Measurements from ENCODE around the gene NUP153. TPM values are rescaled to one million over a fixed set of nuclear protein-coding genes. Genes with fewer than 3 reads are reported as not detected.

The NUP153 gene
- polyA plus RNA-seq, 1 of the 3 experiments (the other 2 are of a cell fraction) = 10.5 TPM

- TF ChIP-seq RXRA (IDR thresholded peaks at IDR 0.05; ENCODE audit: borderline replicate concordance, low read depth) (no peak), CHD2 (IDR thresholded peaks at IDR 0.05; ENCODE audit: low read length, partially characterized antibody) (peak; percentile 96), USF1 (IDR thresholded peaks at IDR 0.05; ENCODE audit: borderline replicate concordance, low read depth) (peak; percentile 35; the same call in 1 of the 2 replicates), RCOR1 (IDR thresholded peaks at IDR 0.05; ENCODE audit: low read length) (peak; percentile 61; the same call in 1 of the 2 replicates), EZH2phosphoT487 (IDR thresholded peaks at IDR 0.05; ENCODE audit: borderline replicate concordance, low read depth) (no peak), FOXJ3 (CRISPR knock-in tag; IDR thresholded peaks at IDR 0.05) (no peak), NFIC (IDR thresholded peaks at IDR 0.05; ENCODE audit: borderline replicate concordance) (peak; percentile 88), EP300 (IDR thresholded peaks at IDR 0.05; ENCODE audit: borderline replicate concordance in 1 of 2, low read depth in 1 of 2, low read length in 1 of 2) (no peak)
- TF ChIP-seq, protein P1, sequence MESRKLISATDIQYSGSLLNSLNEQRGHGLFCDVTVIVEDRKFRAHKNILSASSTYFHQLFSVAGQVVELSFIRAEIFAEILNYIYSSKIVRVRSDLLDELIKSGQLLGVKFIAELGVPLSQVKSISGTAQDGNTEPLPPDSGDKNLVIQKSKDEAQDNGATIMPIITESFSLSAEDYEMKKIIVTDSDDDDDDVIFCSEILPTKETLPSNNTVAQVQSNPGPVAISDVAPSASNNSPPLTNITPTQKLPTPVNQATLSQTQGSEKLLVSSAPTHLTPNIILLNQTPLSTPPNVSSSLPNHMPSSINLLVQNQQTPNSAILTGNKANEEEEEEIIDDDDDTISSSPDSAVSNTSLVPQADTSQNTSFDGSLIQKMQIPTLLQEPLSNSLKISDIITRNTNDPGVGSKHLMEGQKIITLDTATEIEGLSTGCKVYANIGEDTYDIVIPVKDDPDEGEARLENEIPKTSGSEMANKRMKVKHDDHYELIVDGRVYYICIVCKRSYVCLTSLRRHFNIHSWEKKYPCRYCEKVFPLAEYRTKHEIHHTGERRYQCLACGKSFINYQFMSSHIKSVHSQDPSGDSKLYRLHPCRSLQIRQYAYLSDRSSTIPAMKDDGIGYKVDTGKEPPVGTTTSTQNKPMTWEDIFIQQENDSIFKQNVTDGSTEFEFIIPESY (IDR thresholded peaks at IDR 0.05; ENCODE audit: borderline replicate concordance, low read depth) = peak; percentile 78; the same call in 1 of the 2 replicates
These were observed at the start of gene NUP153 (continued) for GRCh38 chr6:17706580-17707370.

- Histone ChIP-seq H3K27me3 (ENCODE audit: insufficient read depth) (no peaks in the 10 kb centered on the region), H3K4me2 (no peak overlapping the region), H3K4me3 (ENCODE audit: low read depth in 2 of 2, low read length in 1 of 2) (no peak overlapping the region), H3K27ac (ENCODE audit: low read depth in 2 of 2, low read length in 1 of 2) (no peak overlapping the region), H3K9ac (no peak overlapping the region), H2AFZ (ENCODE audit: low read depth) (no peak overlapping the region), H3K4me1 (ENCODE audit: control insufficient read depth in 1 of 2, insufficient read depth in 2 of 2, low read depth in 1 of 2, low read length in 1 of 2) (no peaks in the 10 kb centered on the region), H4K20me1 (ENCODE audit: insufficient read depth) (no peaks in the 10 kb centered on the region), H3K79me2 (ENCODE audit: insufficient read depth) (no peaks in the 10 kb centered on the region), H3K36me3 (replicated peaks in 1 of 2; ENCODE audit: control insufficient read depth in 1 of 2, insufficient read depth in 2 of 2, low read length in 1 of 2) (no peaks in the 10 kb centered on the region), H3K9me2 (no peaks in the 10 kb centered on the region), H3F3A (replicated peaks; ENCODE audit: insufficient read depth) (peaks cover 6% of the 10 kb centered on the region), H3K9me3 (no peaks in the 10 kb centered on the region)
- DNase-seq = no peak
- no peak for TF ChIP-seq CHD2 (IDR thresholded peaks at IDR 0.05; ENCODE audit: low read length, partially characterized antibody)
- no peak for TF ChIP-seq USF2 (IDR thresholded peaks at IDR 0.05; ENCODE audit: borderline replicate concordance, low read depth, low read length)
- TF ChIP-seq, protein P2, sequence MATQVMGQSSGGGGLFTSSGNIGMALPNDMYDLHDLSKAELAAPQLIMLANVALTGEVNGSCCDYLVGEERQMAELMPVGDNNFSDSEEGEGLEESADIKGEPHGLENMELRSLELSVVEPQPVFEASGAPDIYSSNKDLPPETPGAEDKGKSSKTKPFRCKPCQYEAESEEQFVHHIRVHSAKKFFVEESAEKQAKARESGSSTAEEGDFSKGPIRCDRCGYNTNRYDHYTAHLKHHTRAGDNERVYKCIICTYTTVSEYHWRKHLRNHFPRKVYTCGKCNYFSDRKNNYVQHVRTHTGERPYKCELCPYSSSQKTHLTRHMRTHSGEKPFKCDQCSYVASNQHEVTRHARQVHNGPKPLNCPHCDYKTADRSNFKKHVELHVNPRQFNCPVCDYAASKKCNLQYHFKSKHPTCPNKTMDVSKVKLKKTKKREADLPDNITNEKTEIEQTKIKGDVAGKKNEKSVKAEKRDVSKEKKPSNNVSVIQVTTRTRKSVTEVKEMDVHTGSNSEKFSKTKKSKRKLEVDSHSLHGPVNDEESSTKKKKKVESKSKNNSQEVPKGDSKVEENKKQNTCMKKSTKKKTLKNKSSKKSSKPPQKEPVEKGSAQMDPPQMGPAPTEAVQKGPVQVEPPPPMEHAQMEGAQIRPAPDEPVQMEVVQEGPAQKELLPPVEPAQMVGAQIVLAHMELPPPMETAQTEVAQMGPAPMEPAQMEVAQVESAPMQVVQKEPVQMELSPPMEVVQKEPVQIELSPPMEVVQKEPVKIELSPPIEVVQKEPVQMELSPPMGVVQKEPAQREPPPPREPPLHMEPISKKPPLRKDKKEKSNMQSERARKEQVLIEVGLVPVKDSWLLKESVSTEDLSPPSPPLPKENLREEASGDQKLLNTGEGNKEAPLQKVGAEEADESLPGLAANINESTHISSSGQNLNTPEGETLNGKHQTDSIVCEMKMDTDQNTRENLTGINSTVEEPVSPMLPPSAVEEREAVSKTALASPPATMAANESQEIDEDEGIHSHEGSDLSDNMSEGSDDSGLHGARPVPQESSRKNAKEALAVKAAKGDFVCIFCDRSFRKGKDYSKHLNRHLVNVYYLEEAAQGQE (IDR thresholded peaks at IDR 0.05; ENCODE audit: low read depth, low read length) = no peak
- TF ChIP-seq TEAD4 (IDR thresholded peaks at IDR 0.05; ENCODE audit: borderline replicate concordance, insufficient read depth) = no peak
- TF ChIP-seq, protein P3, sequence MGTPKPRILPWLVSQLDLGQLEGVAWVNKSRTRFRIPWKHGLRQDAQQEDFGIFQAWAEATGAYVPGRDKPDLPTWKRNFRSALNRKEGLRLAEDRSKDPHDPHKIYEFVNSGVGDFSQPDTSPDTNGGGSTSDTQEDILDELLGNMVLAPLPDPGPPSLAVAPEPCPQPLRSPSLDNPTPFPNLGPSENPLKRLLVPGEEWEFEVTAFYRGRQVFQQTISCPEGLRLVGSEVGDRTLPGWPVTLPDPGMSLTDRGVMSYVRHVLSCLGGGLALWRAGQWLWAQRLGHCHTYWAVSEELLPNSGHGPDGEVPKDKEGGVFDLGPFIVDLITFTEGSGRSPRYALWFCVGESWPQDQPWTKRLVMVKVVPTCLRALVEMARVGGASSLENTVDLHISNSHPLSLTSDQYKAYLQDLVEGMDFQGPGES (IDR thresholded peaks at IDR 0.05; ENCODE audit: low read depth, low read length) = no peak
- no peak for TF ChIP-seq NFIC (IDR thresholded peaks at IDR 0.05; ENCODE audit: borderline replicate concordance)
- TF ChIP-seq MEF2A (IDR thresholded peaks at IDR 0.05; ENCODE audit: borderline replicate concordance, low read depth) = no peak
- TF ChIP-seq RFX5 (IDR thresholded peaks at IDR 0.05; ENCODE audit: low read length) = no peak
- no peak for TF ChIP-seq RAD21 (IDR thresholded peaks at IDR 0.05; ENCODE audit: low read length)
- TF ChIP-seq NRF1 (IDR thresholded peaks at IDR 0.05; ENCODE audit: low read depth, low read length) = no peak
- no peak for TF ChIP-seq FOXJ3 (CRISPR knock-in tag; IDR thresholded peaks at IDR 0.05)
- TF ChIP-seq EZH2phosphoT487 (IDR thresholded peaks at IDR 0.05; ENCODE audit: borderline replicate concordance, low read depth) = no peak
- no peak for TF ChIP-seq MAX (IDR thresholded peaks at IDR 0.05; ENCODE audit: low read depth)
- TF ChIP-seq YY1 (IDR thresholded peaks at IDR 0.05; ENCODE audit: low read depth) = no peak
- no peak for TF ChIP-seq ELF1 (IDR thresholded peaks at IDR 0.05)
- no peak for TF ChIP-seq MXI1 (IDR thresholded peaks at IDR 0.05; ENCODE audit: low read depth, low read length)
- TF ChIP-seq RXRA (IDR thresholded peaks at IDR 0.05; ENCODE audit: borderline replicate concordance, low read depth) = no peak
- POLR2A ChIA-PET = no interaction called here
- 92% methylated on average over 3 of the region's 3 CpGs for WGBS (ENCODE audit: low lambda C conversion rate)
- CTCF ChIA-PET = no interaction called here
These were observed 47.5 kb upstream of the NUP153 start for GRCh38 chr6:17754254-17754653.

All from SK-N-SH (cell line).